ENCODE data around the gene MTUS2.

MTUS2 gene

GRCh38 chr13:29494520-29494919, 674.4 kb downstream of the MTUS2 start:
- no peak for DNase-seq

- DNase-seq: no peak
Observed at GRCh38 chr13:29496241-29496712, 676.1 kb downstream of the MTUS2 start.

- no peak for DNase-seq
Observed at GRCh38 chr13:29497137-29497654, 677.1 kb downstream of the MTUS2 start.

- no peak for DNase-seq
Observed at GRCh38 chr13:29498426-29499040, 678.4 kb downstream of the MTUS2 start.

GRCh38 chr13:29499506-29500165, 679.5 kb downstream of the MTUS2 start:
- DNase-seq: no peak

GRCh38 chr13:29500386-29500785, 680.2 kb downstream of the MTUS2 start:
- DNase-seq: no peak

GRCh38 chr13:29501674-29502073, 681.5 kb downstream of the MTUS2 start:
- no peak for DNase-seq

GRCh38 chr13:29502391-29503008, 682.4 kb downstream of the MTUS2 start:
- no peak for DNase-seq

GRCh38 chr13:29503041-29503837, 683.1 kb downstream of the MTUS2 start:
- DNase-seq: no peak

GRCh38 chr13:29504691-29505090, 684.6 kb downstream of the MTUS2 start:
- no peak for DNase-seq

GRCh38 chr13:29505511-29505910, 685.4 kb downstream of the MTUS2 start:
- DNase-seq: no peak

- DNase-seq: no peak
Observed at GRCh38 chr13:29505950-29506349, 685.8 kb downstream of the MTUS2 start.

- no peak for DNase-seq
Observed at GRCh38 chr13:29507356-29507755, 687.2 kb downstream of the MTUS2 start.

GRCh38 chr13:29508130-29508875, 688.2 kb downstream of the MTUS2 start:
- DNase-seq: peak; percentile 89

GRCh38 chr13:29508876-29509252, 688.7 kb downstream of the MTUS2 start:
- no peak for DNase-seq

- DNase-seq: no peak
Observed at GRCh38 chr13:29509999-29510589, 690.0 kb downstream of the MTUS2 start.

- DNase-seq: no peak
Observed at GRCh38 chr13:29510651-29511084, 690.5 kb downstream of the MTUS2 start.

- DNase-seq: no peak
Observed at GRCh38 chr13:29511106-29511796, 691.1 kb downstream of the MTUS2 start.

GRCh38 chr13:29511980-29512379, 691.8 kb downstream of the MTUS2 start:
- no peak for DNase-seq

GRCh38 chr13:29513002-29513980, 693.2 kb downstream of the MTUS2 start:
- no peak for DNase-seq

Data from activated CD8-positive, alpha-beta memory T cell treated with anti-CD3 and anti-CD28 coated beads for 24 hours (primary cell).